GM21825 (cell line): ENCODE results near the gene SPAG4.

ENCODE experiments used
- ATAC-seq: cut with Tn5 transposase; IDR thresholded peaks from one replicate; pipeline ENCODE4 v1.9.1; 2021; ENCODE audit warnings: mild to moderate bottlenecking, moderate library complexity; ENCODE audit not compliant: unreplicated experiment

The SPAG4 gene

DNA sequence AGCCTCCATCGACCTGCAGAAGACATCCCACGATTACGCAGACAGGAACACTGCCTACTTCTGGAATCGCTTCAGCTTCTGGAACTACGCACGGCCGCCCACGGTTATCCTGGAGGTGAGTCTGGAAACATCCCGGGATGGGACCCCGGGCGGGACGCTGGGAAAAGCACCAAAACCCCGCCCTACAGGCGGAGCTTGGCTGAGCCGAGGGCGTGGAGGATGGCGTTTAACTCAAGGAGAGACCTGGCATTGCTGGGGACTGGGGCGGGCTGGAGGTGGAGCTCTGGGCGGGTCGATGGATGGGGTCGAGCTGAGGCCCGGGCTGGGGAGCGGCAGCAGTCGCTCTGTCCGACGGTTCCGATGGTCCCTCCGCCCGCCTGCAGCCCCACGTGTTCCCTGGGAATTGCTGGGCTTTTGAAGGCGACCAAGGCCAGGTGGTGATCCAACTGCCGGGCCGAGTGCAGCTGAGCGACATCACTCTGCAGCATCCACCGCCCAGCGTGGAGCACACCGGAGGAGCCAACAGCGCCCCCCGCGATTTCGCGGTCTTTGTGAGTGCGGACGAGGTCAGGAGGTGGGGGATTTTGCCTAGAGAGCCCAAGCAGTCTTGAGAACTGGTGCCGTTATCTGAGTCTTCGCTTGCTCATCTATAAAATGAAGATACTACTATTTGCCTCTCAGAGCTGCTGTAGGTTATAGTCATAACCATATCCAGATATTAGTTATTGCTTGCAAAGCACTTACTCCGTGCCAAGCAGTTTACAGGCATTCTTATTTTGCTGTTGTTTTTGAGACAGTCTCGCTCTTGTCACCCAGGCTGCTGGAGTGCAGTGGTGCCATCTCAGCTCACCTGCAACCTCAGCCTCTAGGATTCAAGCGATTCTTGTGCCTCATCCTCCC, 3.8 kb downstream of the SPAG4 start:
- peak; percentile 35 for ATAC-seq

DNA sequence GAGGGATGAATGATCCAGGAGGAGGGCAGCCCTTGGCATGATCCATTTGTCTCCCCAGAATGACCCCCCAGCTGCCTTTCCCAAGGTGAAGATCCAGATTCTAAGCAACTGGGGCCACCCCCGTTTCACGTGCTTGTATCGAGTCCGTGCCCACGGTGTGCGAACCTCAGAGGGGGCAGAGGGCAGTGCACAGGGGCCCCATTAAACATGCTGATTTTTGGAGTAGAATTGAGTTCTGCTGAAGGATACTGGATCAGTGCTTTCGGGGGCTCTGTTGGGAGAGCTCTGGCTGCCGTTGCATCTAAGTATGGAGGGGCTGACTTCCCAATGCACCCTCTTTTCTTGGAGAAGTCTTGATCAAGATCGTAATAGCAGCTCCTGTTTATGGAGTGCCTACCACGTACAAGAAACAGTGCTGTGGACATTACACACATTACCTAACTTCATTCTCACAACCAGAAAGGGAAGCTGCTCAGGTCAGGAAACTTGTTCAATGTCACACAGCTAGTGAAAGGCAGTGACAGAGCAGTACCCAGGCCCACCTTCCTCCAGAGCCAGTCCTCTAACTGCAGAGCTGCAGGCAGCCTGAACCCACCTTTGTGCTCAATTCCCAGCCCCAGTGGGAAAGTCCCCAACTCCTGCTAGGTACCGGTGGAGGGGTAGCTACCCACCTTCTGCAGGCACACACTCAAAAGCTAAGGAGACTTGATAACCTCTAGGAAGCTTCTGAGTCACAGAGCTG, 5.4 kb downstream of the SPAG4 start:
- no peak for ATAC-seq

- ATAC-seq = no peak
Observed at GRCh38 chr20:35621560-35621946, 5.9 kb downstream of the SPAG4 start.

GRCh38 chr20:35625584-35626385, 10.2 kb downstream of the SPAG4 start:
- no peak for ATAC-seq

- no peak for ATAC-seq
Observed at GRCh38 chr20:35626386-35627001, 10.9 kb downstream of the SPAG4 start.

DNA sequence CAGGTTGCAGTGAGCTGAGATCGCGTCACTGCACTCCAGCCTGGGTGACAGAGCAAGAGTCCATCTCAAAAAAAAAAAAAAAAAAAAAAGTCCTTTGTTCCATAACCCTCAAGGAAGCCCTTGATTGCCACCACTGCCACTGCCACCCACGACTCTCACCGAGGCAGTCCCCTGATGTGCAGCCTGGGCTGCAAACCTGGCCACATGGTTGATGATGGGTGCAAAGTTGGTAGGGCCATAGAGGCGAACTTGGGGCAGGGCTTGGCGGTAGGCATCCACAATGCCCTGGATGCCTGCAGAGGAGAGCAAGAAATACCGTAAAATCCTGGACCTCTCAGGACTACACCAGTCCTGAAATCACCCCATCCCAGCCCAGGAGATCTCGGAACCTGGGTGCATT, 11.5 kb downstream of the SPAG4 start:
- no peak for ATAC-seq

GRCh38 chr20:35629427-35630145, 14.0 kb downstream of the SPAG4 start:
- no peak for ATAC-seq

DNA sequence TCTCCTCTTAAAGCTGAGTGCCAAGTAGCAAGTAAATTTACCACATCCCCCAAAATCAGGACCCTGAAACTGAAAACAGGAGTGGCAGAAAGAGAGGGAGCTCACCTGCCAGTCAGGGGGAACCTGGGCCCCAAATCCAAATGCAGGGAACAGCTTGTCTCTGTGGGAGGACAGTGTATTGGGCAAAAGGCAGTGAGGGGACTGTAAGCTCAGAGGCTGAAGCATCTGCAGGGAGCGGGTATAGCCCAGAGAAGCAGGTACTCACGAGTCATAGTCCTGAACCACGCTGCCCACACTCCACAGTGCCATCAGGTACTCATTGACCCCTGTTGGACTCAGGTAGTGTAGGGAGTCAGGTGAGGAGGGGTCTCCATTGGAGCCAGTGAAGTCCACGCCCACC, 15.0 kb downstream of the SPAG4 start:
- no peak for ATAC-seq

DNA sequence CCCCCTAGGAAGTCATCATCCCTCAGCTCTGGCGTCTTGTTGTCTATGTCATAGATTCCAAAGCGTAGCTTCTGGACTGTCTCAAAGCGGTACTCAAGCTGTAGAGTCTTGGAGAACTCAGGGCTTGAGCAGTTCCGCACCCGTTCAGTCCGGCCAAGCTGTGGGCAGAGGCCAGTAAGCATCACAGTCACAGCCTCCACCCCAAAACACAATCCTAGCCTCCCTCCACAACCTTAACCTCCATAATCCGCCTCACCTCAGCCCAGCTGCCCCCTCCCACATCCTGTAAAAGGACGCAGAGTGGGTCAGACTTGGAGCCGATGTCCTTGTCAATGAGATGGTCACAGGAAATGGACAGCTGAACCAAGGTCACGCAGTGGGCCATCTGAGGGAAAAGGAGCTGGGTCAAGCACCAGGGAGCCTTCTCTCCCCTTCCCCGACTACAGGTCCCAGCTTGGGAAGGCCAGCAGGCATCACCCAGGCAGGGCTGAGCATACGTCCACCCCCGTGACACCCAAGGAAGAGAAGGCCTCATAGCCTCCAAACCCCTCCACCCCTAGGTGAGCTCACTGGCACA, 17.0 kb downstream of the SPAG4 start:
- ATAC-seq = no peak

DNA sequence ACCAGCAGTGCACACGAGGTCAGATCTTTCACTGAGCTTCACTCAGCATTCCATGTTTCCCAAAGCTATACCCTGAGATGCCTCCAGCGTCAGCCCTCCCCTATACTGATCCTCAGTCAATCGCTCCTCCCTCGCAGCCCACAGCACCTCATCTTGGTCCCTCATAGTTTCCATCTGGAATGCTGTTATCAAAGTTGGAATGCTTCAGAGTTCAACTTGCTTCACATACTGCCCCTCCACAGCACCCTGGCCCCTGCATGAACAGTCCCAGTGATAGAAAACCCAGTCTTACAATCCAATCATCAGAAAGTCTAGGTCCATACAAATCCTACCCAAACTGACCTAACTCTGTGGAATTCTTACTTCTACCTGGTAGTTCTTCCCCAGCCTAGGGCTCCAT, 20.0 kb downstream of the SPAG4 start:
- no peak for ATAC-seq

DNA sequence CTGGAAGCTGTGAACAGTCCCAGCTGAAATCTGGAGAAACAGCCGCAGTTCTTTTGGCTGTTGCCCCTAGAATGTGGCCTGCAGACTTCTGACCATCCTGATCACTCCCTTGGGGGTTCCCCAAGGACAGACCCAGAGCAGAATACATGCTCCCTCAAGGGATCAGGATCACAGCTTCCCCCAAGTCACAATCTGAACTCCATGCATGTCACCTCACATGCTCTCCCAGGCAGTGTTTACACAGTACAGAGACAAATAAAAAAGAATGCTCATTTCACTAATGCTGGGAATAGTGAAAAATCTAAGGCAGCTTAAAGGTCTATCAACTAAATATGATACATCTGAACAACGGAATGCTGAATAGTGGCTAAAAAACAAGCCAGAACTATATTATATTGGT, 20.5 kb downstream of the SPAG4 start:
- no peak for ATAC-seq

GRCh38 chr20:35637276-35637675, 21.6 kb downstream of the SPAG4 start:
- no peak for ATAC-seq

DNA sequence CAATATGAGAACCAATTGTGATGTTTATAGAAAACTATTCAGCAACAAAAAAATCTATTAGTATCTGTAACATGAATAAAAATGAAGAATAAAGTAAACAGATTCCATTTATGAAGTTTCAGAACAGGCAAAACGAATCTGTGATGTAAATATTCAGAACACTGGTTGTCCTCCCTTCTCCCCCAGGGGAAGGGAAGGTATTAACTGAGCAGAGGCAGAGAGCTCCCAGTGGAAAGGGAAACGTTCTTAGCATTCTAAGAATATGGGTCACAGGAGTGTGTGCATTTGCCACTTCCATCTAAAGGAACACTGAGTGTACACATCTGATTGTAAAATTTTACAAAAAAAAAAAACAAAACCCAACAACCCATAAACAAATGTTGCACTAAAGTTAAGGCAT, 23.1 kb downstream of the SPAG4 start:
- ATAC-seq = no peak

GRCh38 chr20:35640724-35641123, 25.1 kb downstream of the SPAG4 start:
- no peak for ATAC-seq

DNA sequence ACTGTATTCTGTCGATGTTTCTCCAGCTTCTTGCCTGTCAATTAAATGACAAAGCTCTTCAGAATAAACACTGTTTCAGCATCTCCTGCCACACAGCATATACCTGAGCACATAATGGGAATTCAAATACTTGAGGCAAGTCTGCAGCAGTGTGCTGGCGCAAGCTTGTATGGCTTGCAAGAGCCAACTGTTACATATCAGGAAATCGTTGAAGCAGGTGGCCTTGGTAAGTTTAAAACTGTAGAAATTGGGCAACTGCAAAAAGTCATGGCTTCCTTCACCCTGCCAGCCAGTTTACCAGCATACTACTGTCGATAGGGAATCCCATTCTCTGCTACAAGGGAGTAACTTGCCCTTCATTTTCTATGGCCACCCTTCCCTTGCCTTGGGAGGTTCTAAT, 26.1 kb downstream of the SPAG4 start:
- ATAC-seq = no peak

- ATAC-seq = no peak
Observed at GRCh38 chr20:35643045-35643444, 27.4 kb downstream of the SPAG4 start.

- ATAC-seq = no peak
Observed at GRCh38 chr20:35644806-35645205, 29.2 kb downstream of the SPAG4 start.

GRCh38 chr20:35648836-35649235, 33.2 kb downstream of the SPAG4 start:
- no peak for ATAC-seq

DNA sequence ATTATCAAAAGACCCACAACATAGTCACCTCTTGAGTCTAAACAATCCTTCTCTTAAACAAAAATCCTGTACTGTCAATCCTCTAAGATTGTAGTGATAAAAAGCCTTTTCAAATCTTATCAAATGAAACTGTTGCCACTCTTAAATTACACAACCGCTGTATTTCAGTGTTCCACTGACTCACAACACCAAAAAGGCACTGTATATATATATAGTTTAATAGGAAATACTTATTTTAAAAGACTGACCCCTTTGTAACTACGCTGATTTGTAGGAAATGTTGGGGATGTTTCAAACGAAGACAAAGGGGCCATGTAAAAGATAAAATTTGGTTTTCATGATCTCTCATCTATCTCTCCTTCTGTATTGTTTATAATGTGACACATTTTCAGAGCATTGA, 35.0 kb downstream of the SPAG4 start:
- ATAC-seq = no peak

DNA sequence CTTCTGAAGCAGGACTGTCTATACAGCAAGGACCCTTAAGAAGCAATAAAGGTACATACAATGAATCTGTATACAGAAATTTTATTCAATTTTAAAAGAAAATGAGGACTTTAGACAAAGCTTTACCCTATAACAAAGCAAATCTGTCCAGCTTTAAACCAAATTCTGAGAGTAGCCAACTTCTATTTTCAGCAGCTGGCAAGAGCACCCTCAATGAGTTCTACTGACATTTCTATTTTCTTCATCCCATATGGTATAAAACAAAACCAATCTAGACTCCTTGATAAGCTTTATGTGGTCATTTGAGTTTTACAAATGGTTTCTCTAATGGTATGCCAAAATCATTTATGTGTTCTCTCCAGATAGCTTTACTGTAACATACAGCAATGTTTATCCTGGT, 36.3 kb downstream of the SPAG4 start:
- no peak for ATAC-seq
